IMR-90 (cell line): ENCODE measurements around the gene SEL1L3. TPM values are rescaled to one million over a fixed set of nuclear protein-coding genes. Genes with fewer than 3 reads are reported as not detected.

Source experiments
- ATAC-seq: fragments of 200-7000 bp; cut with Tn5 transposase; 2 replicates; pipeline ENCODE4 v1.9.1; 2020; ENCODE audit warnings: low read depth, mild to moderate bottlenecking, moderate library complexity
- BruUV-seq: library from RNA; stranded (reverse); fragments of 400-500 nt; replicated peaks from 2 replicates; lab custom pipeline; 2021; lab: Mats Ljungman, UMichigan
- CTCF ChIA-PET: fragments of 300-600 bp; formaldehyde crosslinking; extraction: SDS; loops from one replicate; lab custom pipeline; 2021; ENCODE audit warnings: antibody characterized with exemption; lab: Yijun Ruan, JAX
- POLR2A ChIA-PET: fragments of 300-600 bp; sonication (Branson Sonifier 250); formaldehyde crosslinking; loops from one replicate; lab custom pipeline; 2022; ENCODE audit warnings: antibody characterized with exemption; ENCODE audit not compliant: unreplicated experiment; lab: Charles Lee
- DNase-seq: peaks from one replicate; pipeline ENCODE4 v3.0.0; 2013
- H2AFZ ChIP-seq: replicated peaks from 2 replicates; pipeline ENCODE3; 2013; ENCODE audit warnings: low read length, mild to moderate bottlenecking; ENCODE audit not compliant: poor library complexity
- H2AK5ac ChIP-seq: 2 replicates; pipeline ENCODE4 v1.6.1; 2013; ENCODE audit warnings: low read depth, low read length, inconsistent platforms
- H2AK9ac ChIP-seq: replicated peaks from 2 replicates; pipeline ENCODE3; 2013; ENCODE audit warnings: mild to moderate bottlenecking, low read depth, low read length, moderate library complexity; ENCODE audit not compliant: poor library complexity
- H2BK120ac ChIP-seq: 2 replicates; pipeline ENCODE4 v1.6.1; 2013; ENCODE audit warnings: low read depth, low read length, inconsistent platforms
- H2BK15ac ChIP-seq: 3 replicates; pipeline ENCODE4 v1.6.1; 2013; ENCODE audit warnings: low read depth, low read length, inconsistent platforms
- H2BK20ac ChIP-seq: 2 replicates; pipeline ENCODE4 v1.6.1; 2013; ENCODE audit warnings: low read depth, mild to moderate bottlenecking, inconsistent platforms, low read length, moderate library complexity
- H2BK5ac ChIP-seq: 2 replicates; pipeline ENCODE4 v1.6.1; 2013; ENCODE audit warnings: mild to moderate bottlenecking, low read depth, low read length, inconsistent platforms; ENCODE audit not compliant: poor library complexity, severe bottlenecking
- H3K14ac ChIP-seq: replicated peaks from 2 replicates; pipeline ENCODE4 v1.6.1; 2013; ENCODE audit warnings: low read depth, low read length, inconsistent platforms
- H3K18ac ChIP-seq: 2 replicates; pipeline ENCODE4 v1.6.1; 2013; ENCODE audit warnings: low read depth, low read length, control low read depth
- H3K23ac ChIP-seq: 2 replicates; pipeline ENCODE4 v1.6.1; 2013; ENCODE audit warnings: low read depth, low read length, inconsistent platforms
- H3K27ac ChIP-seq: 2 replicates; pipeline ENCODE4 v1.5.1; 2013; ENCODE audit warnings: mild to moderate bottlenecking, control low read depth, low read length; ENCODE audit not compliant: insufficient read depth
- H3K27me3 ChIP-seq: 2 replicates; pipeline ENCODE4 v1.6.1; 2013; ENCODE audit warnings: low read length; ENCODE audit not compliant: control insufficient read depth, insufficient read depth
- H3K36me3 ChIP-seq: 2 replicates; pipeline ENCODE4 v1.6.1; 2013; ENCODE audit warnings: low read length, mixed read lengths; ENCODE audit not compliant: control insufficient read depth, insufficient read depth
- H3K4ac ChIP-seq: 2 replicates; pipeline ENCODE4 v1.6.1; 2013; ENCODE audit warnings: low read depth, low read length, inconsistent platforms
- H3K4me1 ChIP-seq: 2 replicates; pipeline ENCODE4 v1.6.1; 2013; ENCODE audit warnings: low read length, mixed read lengths; ENCODE audit not compliant: control insufficient read depth, insufficient read depth
- H3K4me2 ChIP-seq: 2 replicates; pipeline ENCODE4 v1.6.1; 2013; ENCODE audit warnings: low read depth, mild to moderate bottlenecking, control low read depth, low read length, moderate library complexity
- H3K4me3 ChIP-seq: 2 replicates; pipeline ENCODE4 v1.5.1; 2013; ENCODE audit warnings: low read depth, mild to moderate bottlenecking, control low read depth, low read length, moderate library complexity; ENCODE audit not compliant: insufficient read depth
- H3K56ac ChIP-seq: 2 replicates; pipeline ENCODE4 v1.6.1; 2013; ENCODE audit warnings: low read length, inconsistent platforms; ENCODE audit not compliant: insufficient read depth; ENCODE audit errors: extremely low read depth
- H3K79me1 ChIP-seq, 2 experiments: 2 replicates each; pipeline ENCODE4 v1.6.1; 2013; ENCODE audit warnings: low read length in 2 of 2, inconsistent platforms in 1 of 2, low read depth in 1 of 2
- H3K9ac ChIP-seq: 2 replicates; pipeline ENCODE4 v1.6.1; 2013; ENCODE audit warnings: low read depth, low read length, control low read depth
- H3K9me1 ChIP-seq: 2 replicates; pipeline ENCODE4 v1.6.1; 2013; ENCODE audit warnings: low read length, inconsistent platforms; ENCODE audit not compliant: insufficient read depth
- H3K9me3 ChIP-seq: 2 replicates; pipeline ENCODE4 v1.6.1; 2013; ENCODE audit warnings: low read length; ENCODE audit not compliant: control insufficient read depth, insufficient read depth
- H4K20me1 ChIP-seq: 2 replicates; pipeline ENCODE4 v1.6.1; 2013; ENCODE audit warnings: low read length, inconsistent platforms; ENCODE audit not compliant: insufficient read depth
- H4K5ac ChIP-seq: 2 replicates; pipeline ENCODE4 v1.6.1; 2013; ENCODE audit warnings: mild to moderate bottlenecking, low read depth, low read length, control low read depth
- H4K8ac ChIP-seq, 2 experiments: 2 replicates each; pipeline ENCODE4 v1.6.1; 2013; ENCODE audit warnings: low read depth in 2 of 2, low read length in 2 of 2, control low read depth in 1 of 2, inconsistent platforms in 1 of 2
- H4K91ac ChIP-seq: 2 replicates; pipeline ENCODE4 v1.6.1; 2013; ENCODE audit warnings: low read depth, low read length, inconsistent platforms; ENCODE audit not compliant: insufficient read depth
- RAD21 ChIP-seq: IDR thresholded peaks from 2 replicates; pipeline ENCODE4 v1.6.1; 2012; ENCODE audit warnings: low read length, improper control_type of control experiment
- RCOR1 ChIP-seq: IDR thresholded peaks from 2 replicates; pipeline ENCODE4 v1.6.1; 2012; ENCODE audit warnings: mild to moderate bottlenecking, low read length, improper control_type of control experiment; ENCODE audit not compliant: insufficient replicate concordance
- WGBS, 2 experiments: methylation state at CpG; one replicate each; pipeline versions ENCODE4 v1.1.5 to v1.1.7; 2013; ENCODE audit warnings: missing lambda C conversion rate in 2 of 2; ENCODE audit not compliant: insufficient read length in 1 of 2; ENCODE audit errors: extremely low coverage in 2 of 2; 5-methylcytosine and 5-hydroxymethylcytosine counted together
- dilution Hi-C: fragments of 300-500 bp; cut with HindIII; formaldehyde crosslinking; loops from one replicate; pipeline ENCODE4 v1.14.3; 2018; ENCODE audit warnings: low sequenced_read_pairs; ENCODE audit not compliant: unreplicated experiment
- in situ Hi-C: fragments of 300-500 bp; cut with MboI; formaldehyde crosslinking; loops from 3 replicates; pipeline ENCODE4 v1.14.3; 2019; ENCODE audit warnings: low sequenced_read_pairs, inconsistent platforms, mixed read lengths
- intact Hi-C: fragments of 100-400 bp; cut with micrococcal nuclease; formaldehyde crosslinking; loops from 2 replicates; pipeline ENCODE4 v1.10.0; 2022
- polyA plus RNA-seq, 3 experiments: library from polyadenylated mRNA; depleted of rRNA; stranded (reverse); fragments of >200 nt; gene quantifications; 2 replicates each; pipeline ENCODE4 v1.2.3, GENCODE V29; 2012; ENCODE audit warnings: low replicate concordance in 1 of 3
- total RNA-seq: library from RNA; depleted of rRNA; stranded (reverse); fragments of >200 nt; gene quantifications from 2 replicates; pipeline ENCODE4 v1.2.3, GENCODE V29; 2012
- TF ChIP-seq, protein P1 (sequence below): fragments of 150-350 bp; IDR thresholded peaks from 2 replicates; pipeline ENCODE4 v1.6.1; 2016; ENCODE audit warnings: low read depth, mild to moderate bottlenecking, low read length, moderate library complexity, borderline replicate concordance
- TF ChIP-seq, protein P2 (sequence below): fragments of 150-350 bp; IDR thresholded peaks from 2 replicates; pipeline ENCODE4 v1.6.1; 2017; ENCODE audit warnings: mild to moderate bottlenecking, antibody characterized with exemption, low read length, low read depth

The SEL1L3 gene
- total and polyA plus RNA-seq, 2 of the 4 experiments (the other 2 are of a cell fraction) = 16.4 to 43.7 TPM

DNA sequence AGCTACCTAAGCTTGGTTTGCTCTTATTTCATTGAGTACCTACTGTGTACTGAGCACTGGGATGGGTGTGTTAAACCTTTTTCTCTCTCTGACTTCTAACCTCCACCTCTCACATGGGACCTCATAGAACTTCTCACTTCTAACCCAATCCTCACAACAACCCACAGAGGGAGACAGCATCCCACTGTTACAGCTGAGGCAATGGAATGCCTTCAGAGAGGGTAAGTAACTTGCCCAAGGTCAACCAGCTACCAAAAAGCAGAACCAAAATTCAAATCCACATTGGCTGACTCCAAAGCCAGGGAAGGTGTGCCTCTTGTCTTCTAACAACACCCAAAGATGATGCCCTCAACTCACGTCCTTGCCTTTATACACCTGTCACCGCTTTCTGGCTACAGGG lies 5.4 kb downstream of the SEL1L3 start:
- H3K36me3 ChIP-seq = no peaks in the 10 kb centered on the region
- no peak overlapping the region; the same call in 1 of the 2 replicates for H2BK20ac ChIP-seq
- dilution Hi-C loops = no loop called here
- ATAC-seq = no peak
- H4K20me1 ChIP-seq = no peaks in the 10 kb centered on the region
- H2BK15ac ChIP-seq = no peak overlapping the region
- H3K9me3 ChIP-seq = no peaks in the 10 kb centered on the region
- H3K14ac ChIP-seq = no peak overlapping the region
- H4K5ac ChIP-seq = no peak overlapping the region
- H3K27me3 ChIP-seq = no peaks in the 10 kb centered on the region
- H3K4me2 ChIP-seq = no peak overlapping the region
- peaks cover 24 to 37% of the 10 kb centered on the region in 2 experiments for H3K79me1 ChIP-seq
- H2AK9ac ChIP-seq = no peak overlapping the region
- no peak overlapping the region for H3K4ac ChIP-seq
- H2BK5ac ChIP-seq = no peak overlapping the region
- H3K9me1 ChIP-seq = peaks cover 17% of the 10 kb centered on the region; the same call in 1 of the 2 replicates
- H3K4me1 ChIP-seq = peaks cover 13% of the 10 kb centered on the region
- no peak overlapping the region for H2AFZ ChIP-seq
- no peak overlapping the region for H3K4me3 ChIP-seq
- no peak for TF ChIP-seq RAD21
- TF ChIP-seq, protein P1, sequence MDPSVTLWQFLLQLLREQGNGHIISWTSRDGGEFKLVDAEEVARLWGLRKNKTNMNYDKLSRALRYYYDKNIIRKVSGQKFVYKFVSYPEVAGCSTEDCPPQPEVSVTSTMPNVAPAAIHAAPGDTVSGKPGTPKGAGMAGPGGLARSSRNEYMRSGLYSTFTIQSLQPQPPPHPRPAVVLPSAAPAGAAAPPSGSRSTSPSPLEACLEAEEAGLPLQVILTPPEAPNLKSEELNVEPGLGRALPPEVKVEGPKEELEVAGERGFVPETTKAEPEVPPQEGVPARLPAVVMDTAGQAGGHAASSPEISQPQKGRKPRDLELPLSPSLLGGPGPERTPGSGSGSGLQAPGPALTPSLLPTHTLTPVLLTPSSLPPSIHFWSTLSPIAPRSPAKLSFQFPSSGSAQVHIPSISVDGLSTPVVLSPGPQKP = no peak
- TF ChIP-seq, protein P2, sequence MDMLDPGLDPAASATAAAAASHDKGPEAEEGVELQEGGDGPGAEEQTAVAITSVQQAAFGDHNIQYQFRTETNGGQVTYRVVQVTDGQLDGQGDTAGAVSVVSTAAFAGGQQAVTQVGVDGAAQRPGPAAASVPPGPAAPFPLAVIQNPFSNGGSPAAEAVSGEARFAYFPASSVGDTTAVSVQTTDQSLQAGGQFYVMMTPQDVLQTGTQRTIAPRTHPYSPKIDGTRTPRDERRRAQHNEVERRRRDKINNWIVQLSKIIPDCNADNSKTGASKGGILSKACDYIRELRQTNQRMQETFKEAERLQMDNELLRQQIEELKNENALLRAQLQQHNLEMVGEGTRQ = no peak
- TF ChIP-seq RCOR1 = no peak
- CTCF ChIA-PET = interaction anchor here (1.1 kb wide), 1 partner anchor 543 kb away, joined by 3 read pairs; no protein-coding TSS in a partner anchor
- no TSS peak for BruUV-seq
- no peak for DNase-seq
- H3K23ac ChIP-seq = no peak overlapping the region
- no peak overlapping the region for H4K8ac ChIP-seq
- intact Hi-C loops = no loop called here
- no peak overlapping the region for H3K9ac ChIP-seq
- POLR2A ChIA-PET = no interaction called here
- WGBS, 2 experiments = no CpG with 5 or more reads among the region's 2 CpGs
- in situ Hi-C loops = no loop called here
- H3K18ac ChIP-seq = peak overlapping the region; percentile 38; the same call in 1 of the 2 replicates
- H3K56ac ChIP-seq = no peak overlapping the region
- no peak overlapping the region for H2AK5ac ChIP-seq
- H3K27ac ChIP-seq = no peak overlapping the region
- H2BK120ac ChIP-seq = no peak overlapping the region
- H4K91ac ChIP-seq = no peak overlapping the region
